ENCODE data around the gene CEPT1.

GRCh38 chr1:111154021-111154999 lies 14.3 kb downstream of the CEPT1 start:
- TF ChIP-seq EZH2phosphoT487 (IDR thresholded peaks at IDR 0.05; ENCODE audit: low read depth) (no peak), CTCF (IDR thresholded peaks at IDR 0.05; ENCODE audit: low read depth, low read length) (no peak)
